Upper lobe of left lung (tissue), 4 donors: ENCODE results near the gene OR5AU1.

ENCODE experiments used
- CTCF ChIP-seq, 6 experiments: fragments of 450-650 bp in 4 of 6; fragments of 200-600 bp in 2 of 6; sonication (generic) in 2 of 6; IDR thresholded peaks; one replicate each; pipeline ENCODE4 v1.5.1; 2016 to 2019; ENCODE audit warnings: antibody characterized with exemption in 6 of 6
- POLR2AphosphoS5 ChIP-seq, 2 donors: sonication (generic); formaldehyde crosslinking; IDR thresholded peaks; one replicate each; pipeline ENCODE4 v1.5.1; 2017; ENCODE audit warnings: antibody characterized with exemption in 2 of 2

DNA sequence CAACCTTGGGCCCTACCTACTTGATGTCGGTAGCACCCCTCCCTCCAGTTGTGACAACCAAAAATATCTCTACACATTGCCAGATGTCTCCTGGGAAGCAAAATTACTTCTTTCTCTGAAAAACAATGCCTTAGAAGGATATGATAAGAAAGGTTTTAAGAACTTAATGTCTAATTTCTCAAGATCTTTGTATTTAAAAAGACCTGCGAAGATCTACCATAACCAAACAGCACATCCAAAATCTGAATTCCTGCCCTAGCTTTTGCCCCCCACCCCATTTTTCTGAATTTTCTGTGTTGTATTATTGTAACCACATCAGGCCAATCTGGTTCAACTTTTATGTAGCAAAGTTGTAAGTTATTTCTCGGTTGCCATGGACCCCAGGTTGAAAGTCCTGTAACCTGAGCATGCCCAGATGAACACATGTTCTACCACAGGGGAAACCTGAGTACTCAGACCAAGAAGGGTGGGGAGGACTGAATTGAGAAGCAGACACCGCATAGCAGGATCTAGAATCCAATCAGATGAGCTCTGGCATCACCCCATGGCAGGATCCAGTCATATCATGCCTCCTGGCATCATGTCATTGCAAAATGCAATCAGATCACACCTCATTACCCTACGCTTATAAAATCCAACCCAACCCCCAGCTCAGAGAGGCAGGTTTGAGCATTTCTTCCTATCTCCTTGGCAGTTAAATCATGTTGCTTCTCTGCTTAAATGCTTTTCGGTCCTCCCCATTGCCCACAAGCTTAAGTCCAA lies 46.3 kb downstream of the OR5AU1 start:
- TF ChIP-seq CTCF (IDR thresholded peaks at IDR 0.05) (no peak), POLR2AphosphoS5 (IDR thresholded peaks at IDR 0.05) (no peak)
